ENCODE data around the gene GUCY2F. TPM values are rescaled to one million over a fixed set of nuclear protein-coding genes. Genes with fewer than 3 reads are reported as not detected.

GUCY2F gene
- total RNA-seq, 4 donors from 2014 or later = not detected

GRCh38 chrX:109399831-109400230 is 82.1 kb downstream of the GUCY2F start:
- Histone ChIP-seq H3K9me3 (no peaks in the 10 kb centered on the region), H3K4me1 (no peaks in the 10 kb centered on the region), H3K4me3 (no peak overlapping the region), H3K36me3 (no peaks in the 10 kb centered on the region), H3K27ac (no peak overlapping the region), H3K27me3 (no peaks in the 10 kb centered on the region)
- TF ChIP-seq EP300 (IDR thresholded peaks at IDR 0.05) (no peak), POLR2A (IDR thresholded peaks at IDR 0.05) (no peak), POLR2AphosphoS5 (IDR thresholded peaks at IDR 0.05) (no peak), CTCF (IDR thresholded peaks at IDR 0.05) (no peak)
- 33 to 61% methylated on average over 2 to 3 of the region's 3 CpGs for WGBS, 2 donors (ENCODE audit: low coverage in 1 of 2)
- ATAC-seq = no peak

GRCh38 chrX:109398833-109399232 is 83.1 kb downstream of the GUCY2F start:
- H3K27ac ChIP-seq = no peak overlapping the region
- no peaks in the 10 kb centered on the region for H3K36me3 ChIP-seq
- no peaks in the 10 kb centered on the region for H3K9me3 ChIP-seq
- WGBS, 2 donors (ENCODE audit: low coverage in 1 of 2) = 60 to 70% methylated on average over 1 to 2 of the region's 2 CpGs
- H3K4me3 ChIP-seq = no peak overlapping the region
- no peak for TF ChIP-seq POLR2A (IDR thresholded peaks at IDR 0.05)
- TF ChIP-seq EP300 (IDR thresholded peaks at IDR 0.05) = no peak
- no peak for TF ChIP-seq POLR2AphosphoS5 (IDR thresholded peaks at IDR 0.05)
- no peak for TF ChIP-seq CTCF (IDR thresholded peaks at IDR 0.05)
- ATAC-seq = no peak
- no peaks in the 10 kb centered on the region for H3K27me3 ChIP-seq
- no peaks in the 10 kb centered on the region for H3K4me1 ChIP-seq

GRCh38 chrX:109398061-109398460 is 83.8 kb downstream of the GUCY2F start:
- WGBS, 2 donors (ENCODE audit: low coverage in 1 of 2) = no CpG with 5 or more reads among the region's 1 CpG
- no peaks in the 10 kb centered on the region for H3K9me3 ChIP-seq
- H3K27me3 ChIP-seq = no peaks in the 10 kb centered on the region

GRCh38 chrX:109393859-109394258 is 88.0 kb downstream of the GUCY2F start:
- no peak overlapping the region for H3K27ac ChIP-seq
- 29 to 60% methylated on average over 1 of the region's 1 CpG for WGBS, 2 donors (ENCODE audit: low coverage in 1 of 2)
- H3K36me3 ChIP-seq = no peaks in the 10 kb centered on the region
- TF ChIP-seq EP300 (IDR thresholded peaks at IDR 0.05) (no peak), POLR2A (IDR thresholded peaks at IDR 0.05) (no peak), POLR2AphosphoS5 (IDR thresholded peaks at IDR 0.05) (no peak), CTCF (IDR thresholded peaks at IDR 0.05) (no peak)
- H3K9me3 ChIP-seq = no peaks in the 10 kb centered on the region
- H3K4me3 ChIP-seq = no peak overlapping the region
- no peak for ATAC-seq
- no peaks in the 10 kb centered on the region for H3K4me1 ChIP-seq
- H3K27me3 ChIP-seq = no peaks in the 10 kb centered on the region

More at GRCh38 chrX:109398061-109398460, 83.8 kb downstream of the GUCY2F start:
- H3K36me3 ChIP-seq = no peaks in the 10 kb centered on the region
- no peak overlapping the region for H3K27ac ChIP-seq
- TF ChIP-seq CTCF (IDR thresholded peaks at IDR 0.05) = no peak
- no peak for TF ChIP-seq EP300 (IDR thresholded peaks at IDR 0.05)
- TF ChIP-seq POLR2AphosphoS5 (IDR thresholded peaks at IDR 0.05) = no peak
- no peak for TF ChIP-seq POLR2A (IDR thresholded peaks at IDR 0.05)
- no peak overlapping the region for H3K4me3 ChIP-seq
- no peak for ATAC-seq
- H3K4me1 ChIP-seq = no peaks in the 10 kb centered on the region

- ATAC-seq = no peak
- no peaks in the 10 kb centered on the region for H3K9me3 ChIP-seq
- 81 to 100% methylated on average over 1 to 3 of the region's 5 CpGs for WGBS, 2 donors (ENCODE audit: low coverage in 1 of 2)
- no peak overlapping the region for H3K4me3 ChIP-seq
- H3K4me1 ChIP-seq = no peaks in the 10 kb centered on the region
- H3K27ac ChIP-seq = no peak overlapping the region
- H3K36me3 ChIP-seq = no peaks in the 10 kb centered on the region
- no peaks in the 10 kb centered on the region for H3K27me3 ChIP-seq
- no peak for TF ChIP-seq POLR2A (IDR thresholded peaks at IDR 0.05)
- TF ChIP-seq CTCF (IDR thresholded peaks at IDR 0.05) = no peak
- TF ChIP-seq POLR2AphosphoS5 (IDR thresholded peaks at IDR 0.05) = no peak
- no peak for TF ChIP-seq EP300 (IDR thresholded peaks at IDR 0.05)
Observed at GRCh38 chrX:109392895-109393294, 89.0 kb downstream of the GUCY2F start.

Data from gastroesophageal sphincter (tissue), 4 donors.